Lung (tissue), 12 donors: ENCODE data around the gene ANKS1A. TPM values are rescaled to one million over a fixed set of nuclear protein-coding genes. Genes with fewer than 3 reads are reported as not detected.
"Not testable (repeated sequence)": the region's sequence is repeated elsewhere in the genome, so short reads cannot be mapped to it uniquely, and the experiment has no call there.

Experiments used
- ATAC-seq: fragments of 200-7000 bp; cut with Tn5 transposase; one replicate; pipeline ENCODE4 v1.9.1; 2020; ENCODE audit warnings: moderate number of reproducible peaks; ENCODE audit not compliant: insufficient read depth, low FRiP score
- DNase-seq, 3 donors: peaks; one replicate each; pipeline ENCODE4 v3.0.0-alpha.2; 2013 to 2017
- H3K27ac ChIP-seq, 2 donors: one replicate each; pipeline ENCODE4 v1.5.1; 2013; ENCODE audit warnings: mild to moderate bottlenecking in 2 of 2, moderate library complexity in 2 of 2, control low read depth in 1 of 2, inconsistent platforms in 1 of 2, low read depth in 1 of 2, low read length in 1 of 2
- H3K27me3 ChIP-seq, 3 donors: one replicate each; pipeline ENCODE4 v1.5.1; 2013; ENCODE audit warnings: low read length in 2 of 3; ENCODE audit not compliant: control insufficient read depth in 3 of 3, insufficient read depth in 3 of 3
- H3K36me3 ChIP-seq, 4 donors: one replicate each; pipeline ENCODE4 v1.5.1; 2013; ENCODE audit warnings: low read length in 4 of 4, mild to moderate bottlenecking in 1 of 4, moderate library complexity in 1 of 4; ENCODE audit not compliant: control insufficient read depth in 4 of 4, insufficient read depth in 4 of 4
- H3K4me1 ChIP-seq, 5 donors: one replicate each; pipeline ENCODE4 v1.5.1; 2013; ENCODE audit warnings: low read length in 5 of 5, mild to moderate bottlenecking in 2 of 5, moderate library complexity in 1 of 5; ENCODE audit not compliant: control insufficient read depth in 5 of 5, insufficient read depth in 5 of 5
- H3K4me3 ChIP-seq: one replicate; pipeline ENCODE4 v1.5.1; 2013; ENCODE audit warnings: mild to moderate bottlenecking, control low read depth, moderate library complexity
- H3K9ac ChIP-seq, 2 donors: one replicate each; pipeline ENCODE4 v1.5.1; 2013; ENCODE audit warnings: low read length in 2 of 2, control low read depth in 1 of 2; ENCODE audit not compliant: insufficient read depth in 1 of 2
- H3K9me3 ChIP-seq, 4 donors: one replicate each; pipeline ENCODE4 v1.5.1; 2013; ENCODE audit warnings: low read length in 3 of 4, mild to moderate bottlenecking in 1 of 4, moderate library complexity in 1 of 4; ENCODE audit not compliant: control insufficient read depth in 4 of 4, insufficient read depth in 3 of 4
- CTCF ChIP-seq: IDR thresholded peaks from 2 replicates; pipeline ENCODE4 v1.5.1; 2012; ENCODE audit warnings: mild to moderate bottlenecking; ENCODE audit errors: control extremely low read depth, extremely low read depth
- WGBS, 2 donors: extraction: QIAGEN DNeasy Blood & Tissue Kit; methylation state at CpG; one replicate each; pipeline ENCODE4 v1.1.7; 2013; 5-methylcytosine and 5-hydroxymethylcytosine counted together
- polyA plus RNA-seq, 2 donors: library from polyadenylated mRNA; stranded (reverse); fragments of 200-250 nt; gene quantifications; one replicate each; pipeline ENCODE4 v1.2.1, GENCODE V29; 2013
- total RNA-seq, 2 donors: library from RNA; depleted of rRNA in 1 of 2; stranded (reverse); fragments of >200 nt in 1 of 2; gene quantifications; one replicate each; pipeline ENCODE4 v1.2.1, GENCODE V29; 2014 to 2021
- donor health status: control.
- donor health status: control.
- donor health status: Bipolar disorder and iron deficiency.
- donor health status: healthy.
- donor health status: DM: yes; HTN: yes; CAD: no.

Gene ANKS1A
- total and polyA plus RNA-seq, 4 donors, result 10.4 to 40.6 (median 24.3) TPM

DNA sequence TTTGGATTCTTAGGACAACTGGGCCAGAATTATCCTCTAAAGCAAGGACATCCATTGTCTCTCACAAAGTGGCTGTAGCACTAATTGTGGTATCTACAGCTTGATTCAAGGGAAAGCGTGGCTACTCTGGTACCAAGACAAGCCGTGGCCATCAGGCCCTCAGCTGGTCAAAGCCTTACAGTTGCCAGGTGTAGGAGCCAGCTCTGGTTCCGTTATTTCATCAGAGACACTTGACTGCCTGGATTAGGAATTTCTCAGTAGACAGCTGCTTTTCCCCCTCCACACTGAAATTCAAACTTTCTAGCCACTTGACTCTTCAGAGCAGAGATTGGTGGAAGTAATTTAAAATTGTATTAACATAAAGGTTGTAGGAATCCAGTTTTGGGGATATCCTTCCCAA, 104.2 kb downstream of the ANKS1A start:
- TF ChIP-seq CTCF, result no peak
- peaks cover 5 to 24% (median 21%) of the 10 kb centered on the region in 4 donors for H3K36me3 ChIP-seq

DNA sequence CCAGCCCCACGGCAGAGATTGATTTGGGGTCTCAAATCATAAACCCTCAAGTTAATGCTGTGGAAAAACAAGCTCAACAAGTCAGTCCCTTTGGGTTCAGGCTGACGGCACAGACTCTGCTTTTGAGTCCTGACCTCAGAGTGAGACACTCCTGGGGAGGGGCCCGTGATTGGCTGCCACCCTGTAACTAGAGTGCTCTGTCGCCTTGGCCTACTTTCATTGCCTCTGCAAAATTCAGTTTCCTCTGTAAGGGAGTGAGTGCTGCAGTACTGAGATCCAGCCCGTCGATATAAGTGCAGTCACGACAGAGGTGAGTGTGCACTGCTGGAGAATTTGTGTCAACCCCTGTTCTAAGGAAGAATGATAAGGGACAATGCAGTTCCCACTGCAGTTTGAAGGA, 105.6 kb downstream of the ANKS1A start:
- H3K4me3 ChIP-seq, result no peak overlapping the region
- ATAC-seq (no peak), DNase-seq (no peak)
- no peaks in the 10 kb centered on the region for H3K27me3 ChIP-seq
- 89 to 94% methylated on average over 7 of the region's 7 CpGs for WGBS, 2 donors
- TF ChIP-seq CTCF, result no peak
- H3K4me1 ChIP-seq, result no peaks in the 10 kb centered on the region
- H3K9me3 ChIP-seq, result no peaks in the 10 kb centered on the region
- H3K36me3 ChIP-seq, result peaks cover 5 to 26% (median 20%) of the 10 kb centered on the region in 4 donors
- no peak overlapping the region for H3K9ac ChIP-seq
- no peak overlapping the region for H3K27ac ChIP-seq

More for the DNA sequence above, 104.2 kb downstream of the ANKS1A start:
- H3K9me3 ChIP-seq, result no peaks in the 10 kb centered on the region
- 93 to 95% methylated on average over 3 of the region's 3 CpGs for WGBS, 2 donors
- no peaks in the 10 kb centered on the region for H3K27me3 ChIP-seq
- H3K4me3 ChIP-seq, result no peak overlapping the region
- no peak overlapping the region for H3K27ac ChIP-seq
- DNase-seq, result no peak
- ATAC-seq, result no peak
- H3K4me1 ChIP-seq, result no peaks in the 10 kb centered on the region
- H3K9ac ChIP-seq, result no peak overlapping the region

GRCh38 chr6:34998417-34998816, 109.4 kb downstream of the ANKS1A start:
- not testable (repeated sequence) for H3K27ac ChIP-seq, H3K4me1 ChIP-seq, ATAC-seq, H3K9me3 ChIP-seq, DNase-seq, H3K9ac ChIP-seq, H3K4me3 ChIP-seq, H3K27me3 ChIP-seq
- H3K36me3 ChIP-seq, result peaks cover 0 to 18% (median 16%) of the 10 kb centered on the region in 4 donors
- 95% methylated on average over 8 of the region's 8 CpGs for WGBS, 2 donors

- not testable (repeated sequence) for ATAC-seq, H3K27me3 ChIP-seq, H3K9me3 ChIP-seq, H3K9ac ChIP-seq, H3K4me1 ChIP-seq, H3K27ac ChIP-seq, H3K4me3 ChIP-seq, DNase-seq
- H3K36me3 ChIP-seq, result peaks cover 0 to 17% (median 14%) of the 10 kb centered on the region in 4 donors
- WGBS, 2 donors, result 96 to 98% methylated on average over 7 of the region's 7 CpGs
Measured at GRCh38 chr6:34999153-34999552, 110.1 kb downstream of the ANKS1A start.

DNA sequence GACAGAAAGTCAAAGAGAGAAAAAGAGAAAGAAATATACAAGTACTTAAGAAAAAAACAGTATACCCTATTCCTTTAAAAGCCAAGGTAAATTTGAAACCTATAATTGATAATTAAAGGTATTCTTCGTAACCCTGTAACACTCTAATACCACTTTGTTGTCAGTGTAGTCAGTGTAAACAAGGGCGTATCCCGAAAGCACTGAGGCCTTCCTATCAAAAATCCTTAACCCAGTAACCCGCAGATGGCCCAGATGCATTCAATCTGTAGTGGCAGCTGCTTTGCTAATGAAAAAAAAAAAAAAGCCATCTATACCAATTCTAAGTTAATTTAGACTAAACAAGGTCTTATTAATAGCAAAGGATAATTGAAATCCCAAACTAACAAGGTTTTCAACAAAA, 110.9 kb downstream of the ANKS1A start:
- H3K4me3 ChIP-seq, H3K36me3 ChIP-seq, H3K4me1 ChIP-seq, DNase-seq, H3K27ac ChIP-seq, ATAC-seq, H3K27me3 ChIP-seq, H3K9ac ChIP-seq, H3K9me3 ChIP-seq: not testable (repeated sequence)
- WGBS, 2 donors, result 86 to 87% methylated on average over 4 of the region's 4 CpGs

GRCh38 chr6:35001349-35001748, 112.3 kb downstream of the ANKS1A start:
- not testable (repeated sequence) for H3K27me3 ChIP-seq, H3K27ac ChIP-seq, H3K4me1 ChIP-seq, H3K9me3 ChIP-seq, H3K4me3 ChIP-seq, H3K36me3 ChIP-seq, ATAC-seq, DNase-seq, H3K9ac ChIP-seq
- 95% methylated on average over 6 of the region's 6 CpGs for WGBS, 2 donors

GRCh38 chr6:35003886-35004530, 115.0 kb downstream of the ANKS1A start:
- ATAC-seq, H3K4me3 ChIP-seq, H3K4me1 ChIP-seq, H3K36me3 ChIP-seq, H3K9ac ChIP-seq, DNase-seq, H3K27ac ChIP-seq, H3K9me3 ChIP-seq, H3K27me3 ChIP-seq: not testable (repeated sequence)
- 82 to 91% methylated on average over 12 of the region's 12 CpGs for WGBS, 2 donors
